H1 (cell line): ENCODE results near the gene MRPL52. TPM values are rescaled to one million over a fixed set of nuclear protein-coding genes. Genes with fewer than 3 reads are reported as not detected.

Experiments used
- CTCF ChIA-PET: fragments of 300-600 bp; sonication (Branson Sonifier 250); formaldehyde crosslinking; loops from one replicate; lab custom pipeline; 2021; ENCODE audit not compliant: partially characterized antibody; lab: Charles Lee
- POLR2A ChIA-PET: fragments of 300-600 bp; sonication (Branson Sonifier 250); formaldehyde crosslinking; loops from one replicate; lab custom pipeline; 2021; ENCODE audit warnings: inconsistent platforms; ENCODE audit not compliant: partially characterized antibody; lab: Charles Lee
- DNase-seq, 2 experiments: peaks; one replicate each; pipeline versions ENCODE4 v3.0.0 to v3.0.0-alpha.2; 2010 to 2022; ENCODE audit warnings: low spot score in 2 of 2, low read depth in 1 of 2, mixed read lengths in 1 of 2
- FAIRE-seq: peaks from 2 replicates; lab custom pipeline; 2011; peaks lifted over from hg19 to GRCh38; lab: Jason Lieb, UNC
- H2AFZ ChIP-seq: 2 replicates; pipeline ENCODE4 v1.8.1; 2012; ENCODE audit warnings: low read length, inconsistent platforms
- H2AK5ac ChIP-seq: 2 replicates; pipeline ENCODE4 v1.6.1; 2013; ENCODE audit warnings: low read depth, low read length
- H2BK120ac ChIP-seq: replicated peaks from 2 replicates; pipeline ENCODE3; 2013; ENCODE audit warnings: low read depth, low read length, inconsistent platforms
- H2BK12ac ChIP-seq: 2 replicates; pipeline ENCODE4 v1.6.1; 2013; ENCODE audit warnings: low read depth, low read length
- H2BK15ac ChIP-seq: 2 replicates; pipeline ENCODE4 v1.6.1; 2013; ENCODE audit warnings: low read length
- H2BK20ac ChIP-seq: 2 replicates; pipeline ENCODE4 v1.6.1; 2013; ENCODE audit warnings: low read length
- H2BK5ac ChIP-seq: 2 replicates; pipeline ENCODE4 v1.6.1; 2013; ENCODE audit warnings: low read depth, low read length
- H3K14ac ChIP-seq: 2 replicates; pipeline ENCODE4 v1.6.1; 2013; ENCODE audit warnings: inconsistent platforms; ENCODE audit not compliant: insufficient read length
- H3K18ac ChIP-seq: 2 replicates; pipeline ENCODE4 v1.6.1; 2013; ENCODE audit warnings: low read length; ENCODE audit errors: extremely low read depth
- H3K23ac ChIP-seq: 2 replicates; pipeline ENCODE4 v1.6.1; 2013; ENCODE audit warnings: inconsistent platforms; ENCODE audit not compliant: insufficient read length
- H3K23me2 ChIP-seq: 2 replicates; pipeline ENCODE4 v1.6.1; 2013; ENCODE audit warnings: low read depth, low read length
- H3K27ac ChIP-seq: 2 replicates; pipeline ENCODE4 v1.6.1; 2011; ENCODE audit warnings: low read depth, low read length, inconsistent platforms
- H3K27me3 ChIP-seq, 4 experiments: replicated peaks in 1 of 4; 1 replicate in 1 of 4; 2 replicates in 3 of 4; pipeline versions ENCODE4 v1.6.1 to v1.8.1; 2011 to 2013; ENCODE audit warnings: low read length in 3 of 4, mild to moderate bottlenecking in 3 of 4, inconsistent platforms in 2 of 4, mixed read lengths in 2 of 4, moderate library complexity in 1 of 4; ENCODE audit not compliant: control insufficient read depth in 3 of 4, insufficient read depth in 3 of 4; ENCODE audit errors: extremely low read depth in 1 of 4
- H3K36me3 ChIP-seq, 4 experiments: 2 replicates each; pipeline versions ENCODE4 v1.6.1 to v1.8.1; 2011 to 2013; ENCODE audit warnings: mild to moderate bottlenecking in 4 of 4, low read length in 3 of 4, moderate library complexity in 2 of 4, control low read depth in 1 of 4, inconsistent platforms in 1 of 4; ENCODE audit not compliant: insufficient read depth in 4 of 4, control insufficient read depth in 2 of 4
- H3K4ac ChIP-seq: replicated peaks from 2 replicates; pipeline ENCODE3; 2013; ENCODE audit warnings: low read length, low read depth, mixed read lengths, inconsistent platforms; ENCODE audit not compliant: insufficient read length
- H3K4me1 ChIP-seq, 4 experiments: replicated peaks in 1 of 4; 1 replicate in 1 of 4; 2 replicates in 3 of 4; pipeline versions ENCODE4 v1.6.1 to v1.8.1; 2011 to 2013; ENCODE audit warnings: low read length in 3 of 4, inconsistent platforms in 2 of 4, mixed read lengths in 1 of 4; ENCODE audit not compliant: insufficient read depth in 4 of 4, control insufficient read depth in 3 of 4
- H3K4me2 ChIP-seq, 2 experiments: 2 replicates each; pipeline versions ENCODE4 v1.6.1 to v1.8.1; 2011 to 2013; ENCODE audit warnings: low read depth in 2 of 2, low read length in 2 of 2, control low read depth in 1 of 2, inconsistent platforms in 1 of 2, mild to moderate bottlenecking in 1 of 2; ENCODE audit not compliant: insufficient read depth in 1 of 2
- H3K4me3 ChIP-seq, 4 experiments: fragments of 200-600, 300-600 bp in 1 of 4; sonication (generic), shearing (Covaris generic), sonication (Bioruptor Twin) in 1 of 4; 2 replicates each; pipeline versions ENCODE4 v1.5.1 to v1.8.1; 2011 to 2016; ENCODE audit warnings: low read length in 4 of 4, low read depth in 3 of 4, control low read depth in 2 of 4, inconsistent platforms in 2 of 4, mild to moderate bottlenecking in 2 of 4, mixed read lengths in 1 of 4, moderate library complexity in 1 of 4; ENCODE audit not compliant: insufficient read depth in 2 of 4; ENCODE audit errors: extremely low read depth in 1 of 4
- H3K56ac ChIP-seq: replicated peaks from 2 replicates; pipeline ENCODE3; 2013; ENCODE audit warnings: low read depth, mild to moderate bottlenecking, mixed read lengths, low read length, inconsistent platforms; ENCODE audit not compliant: insufficient read length
- H3K79me1 ChIP-seq: 2 replicates; pipeline ENCODE4 v1.6.1; 2013; ENCODE audit warnings: low read depth, low read length, control low read depth
- H3K79me2 ChIP-seq, 2 experiments: 2 replicates each; pipeline versions ENCODE4 v1.6.1 to v1.8.1; 2012 to 2013; ENCODE audit warnings: low read length in 2 of 2, mild to moderate bottlenecking in 2 of 2, inconsistent platforms in 1 of 2; ENCODE audit not compliant: insufficient read depth in 2 of 2, control insufficient read depth in 1 of 2
- H3K9ac ChIP-seq, 4 experiments: replicated peaks in 1 of 4; 1 replicate in 1 of 4; 2 replicates in 3 of 4; pipeline versions ENCODE4 v1.6.1 to v1.8.1; 2011 to 2013; ENCODE audit warnings: low read depth in 3 of 4, low read length in 3 of 4, control low read depth in 2 of 4, mild to moderate bottlenecking in 2 of 4, moderate library complexity in 2 of 4, inconsistent platforms in 1 of 4; ENCODE audit errors: extremely low read depth in 1 of 4
- H3K9me3 ChIP-seq, 2 experiments: 2 replicates each; pipeline versions ENCODE4 v1.6.1 to v1.8.1; 2012 to 2013; ENCODE audit warnings: mild to moderate bottlenecking in 2 of 2, moderate library complexity in 2 of 2, control low read depth in 1 of 2, inconsistent platforms in 1 of 2, low read depth in 1 of 2, low read length in 1 of 2, mixed read lengths in 1 of 2; ENCODE audit not compliant: insufficient read depth in 2 of 2
- H4K20me1 ChIP-seq, 2 experiments: replicated peaks in 1 of 2; 2 replicates each; pipeline versions ENCODE3 to v1.8.1; 2011 to 2013; ENCODE audit warnings: inconsistent platforms in 2 of 2, low read length in 2 of 2, mild to moderate bottlenecking in 1 of 2; ENCODE audit not compliant: insufficient read depth in 2 of 2, control insufficient read depth in 1 of 2
- H4K5ac ChIP-seq: 2 replicates; pipeline ENCODE4 v1.6.1; 2013; ENCODE audit warnings: low read length, low read depth, mixed read lengths, inconsistent platforms; ENCODE audit not compliant: insufficient read length
- H4K8ac ChIP-seq: 2 replicates; pipeline ENCODE4 v1.8.0; 2013; ENCODE audit warnings: mild to moderate bottlenecking, moderate library complexity, low read length, inconsistent platforms; ENCODE audit not compliant: insufficient read depth; ENCODE audit errors: extremely low read depth
- H4K91ac ChIP-seq: replicated peaks from 2 replicates; pipeline ENCODE3; 2013; ENCODE audit warnings: low read length, mixed read lengths, inconsistent platforms; ENCODE audit not compliant: insufficient read length
- ASH2L ChIP-seq: fragments of 200-600, 300-600 bp; sonication (generic); IDR thresholded peaks from one replicate; pipeline ENCODE4 v1.7.1; 2017; ENCODE audit warnings: low read length
- CHD2 ChIP-seq: IDR thresholded peaks from 2 replicates; pipeline ENCODE4 v1.6.1; 2012; ENCODE audit warnings: low read length, improper control_type of control experiment
- HDAC6 ChIP-seq: IDR thresholded peaks from one replicate; pipeline ENCODE4 v1.7.1; 2012; ENCODE audit warnings: low read depth, mild to moderate bottlenecking, inconsistent platforms, low read length, moderate library complexity
- POU5F1 ChIP-seq: IDR thresholded peaks from 2 replicates; pipeline ENCODE4 v1.6.1; 2011; ENCODE audit warnings: low read depth, mild to moderate bottlenecking, low read length, moderate library complexity
- RNF2 ChIP-seq: fragments of 200-900, 300-1000 bp; sonication (generic); IDR thresholded peaks from 2 replicates; pipeline ENCODE4 v1.7.1; 2016; ENCODE audit warnings: borderline replicate concordance, low read depth, mild to moderate bottlenecking, antibody characterized with exemption, low read length; ENCODE audit not compliant: poor library complexity, severe bottlenecking; ENCODE audit errors: missing control alignments
- SIN3A ChIP-seq, 2 experiments: IDR thresholded peaks in 1 of 2; conservative IDR thresholded peaks in 1 of 2; 2 replicates each; pipeline ENCODE4 v1.6.1; 2011 to 2012; ENCODE audit warnings: low read length in 2 of 2, improper control_type of control experiment in 1 of 2, low read depth in 1 of 2, mild to moderate bottlenecking in 1 of 2
- SIX5 ChIP-seq: IDR thresholded peaks from 2 replicates; pipeline ENCODE4 v1.6.1; 2011; ENCODE audit warnings: mild to moderate bottlenecking, low read depth, low read length
- TBP ChIP-seq: IDR thresholded peaks from 2 replicates; pipeline ENCODE4 v1.6.1; 2011; ENCODE audit warnings: low read depth, low read length, improper control_type of control experiment
- WGBS, 2 experiments: shearing (Covaris generic) in 1 of 2; methylation state at CpG; one replicate each; pipeline versions ENCODE4 v1.1.6 to v1.1.7; 2013 to 2015; ENCODE audit warnings: low lambda C conversion rate in 2 of 2, mixed read lengths in 2 of 2, inconsistent platforms in 1 of 2, low coverage in 1 of 2, missing lambda C conversion rate in 1 of 2; ENCODE audit not compliant: insufficient replicate concordance in 2 of 2, insufficient coverage in 1 of 2, insufficient read length in 1 of 2; ENCODE audit errors: extremely low coverage in 1 of 2, missing lambda C conversion rate in 1 of 2; 5-methylcytosine and 5-hydroxymethylcytosine counted together
- polyA plus RNA-seq, 7 experiments: library from polyadenylated mRNA; depleted of rRNA in 3 of 7; stranded (reverse) in 5 of 7; unstranded in 2 of 7; fragments of >200 nt in 5 of 7; fragments of 200-250 nt in 2 of 7; gene quantifications; 1 replicate in 5 of 7; 2 replicates in 1 of 7; 4 replicates in 1 of 7; pipeline versions ENCODE4 v1.2.1 to v1.2.3, GENCODE V29; 2011 to 2013; ENCODE audit warnings: missing spikeins in 2 of 7, mixed read lengths in 2 of 7
- total RNA-seq: library from RNA; stranded (reverse); fragmentation: NEBNext Ultra II Directional; extraction: Animal tissue kit (Norgen Biotek cat#: 25700); gene quantifications from 2 replicates; pipeline ENCODE4 v1.2.1, GENCODE V29; 2021
- TF ChIP-seq, protein P1 (sequence below): IDR thresholded peaks from 2 replicates; pipeline ENCODE4 v1.6.1; 2011; ENCODE audit warnings: low read depth, mild to moderate bottlenecking, low read length; ENCODE audit not compliant: insufficient read depth
- TF ChIP-seq, protein P2 (sequence below), 3 experiments: IDR thresholded peaks; 1 replicate in 2 of 3; 2 replicates in 1 of 3; pipeline versions ENCODE4 v1.5.1 to v1.6.1; 2011; ENCODE audit warnings: low read length in 3 of 3, mild to moderate bottlenecking in 3 of 3, inconsistent platforms in 2 of 3, low read depth in 1 of 3, moderate library complexity in 1 of 3; ENCODE audit not compliant: insufficient read depth in 1 of 3; ENCODE audit errors: control extremely low read depth in 1 of 3

Gene MRPL52
- total and polyA plus RNA-seq, 2 of the 8 experiments (the other 6 are each of a cell fraction or from before 2014, with no cell fraction given), result 70.5 to 176 TPM

DNA sequence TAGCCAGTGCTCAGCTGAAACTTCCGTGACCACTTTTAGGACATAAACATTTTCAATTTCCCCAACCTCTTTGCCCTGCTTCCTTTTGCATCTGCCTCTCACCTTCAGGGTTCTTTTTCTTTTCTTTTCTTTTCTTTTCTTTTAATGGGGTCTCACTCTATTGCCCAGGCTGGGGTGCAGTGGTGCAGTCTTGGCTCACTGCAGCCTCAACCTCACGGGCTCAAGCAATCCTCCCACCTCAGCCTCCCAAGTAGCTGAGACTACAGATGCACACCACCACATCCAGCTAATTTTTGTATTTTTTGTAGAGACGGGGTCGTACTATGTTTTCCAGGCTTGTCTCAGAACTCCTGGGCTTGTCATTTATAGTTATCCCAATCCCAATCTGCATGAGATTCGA, 37.2 kb downstream of the MRPL52 start:
- Histone ChIP-seq H3K4me2 (no peak overlapping the region), H3K4me1 (peaks cover 0 to 6% (median 4%) of the 10 kb centered on the region in 4 experiments; a peak in 3 of 7 replicates), H3K27ac (no peak overlapping the region), H3K14ac (no peak overlapping the region), H2AFZ (no peak overlapping the region), H3K56ac (no peak overlapping the region), H3K36me3 (no peaks in the 10 kb centered on the region), H3K18ac (no peak overlapping the region), H3K27me3 (no peaks in the 10 kb centered on the region), H2BK120ac (no peak overlapping the region)
- DNase-seq, result no peak
- TF ChIP-seq SIN3A (conservative IDR thresholded peaks at IDR 0.05 in 1 of 2, IDR thresholded peaks at IDR 0.05 in 1 of 2; ENCODE audit: low read depth in 1 of 2, low read length in 2 of 2), result no peak
- TF ChIP-seq RNF2, result no peak
- no peak for TF ChIP-seq CHD2
- no peak for TF ChIP-seq POU5F1
- TF ChIP-seq, protein P1, sequence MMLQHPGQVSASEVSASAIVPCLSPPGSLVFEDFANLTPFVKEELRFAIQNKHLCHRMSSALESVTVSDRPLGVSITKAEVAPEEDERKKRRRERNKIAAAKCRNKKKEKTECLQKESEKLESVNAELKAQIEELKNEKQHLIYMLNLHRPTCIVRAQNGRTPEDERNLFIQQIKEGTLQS, result no peak
- TF ChIP-seq ASH2L, result no peak
- no peak for TF ChIP-seq SIX5
- TF ChIP-seq TBP, result no peak
- TF ChIP-seq HDAC6, result no peak
- TF ChIP-seq, protein P2, sequence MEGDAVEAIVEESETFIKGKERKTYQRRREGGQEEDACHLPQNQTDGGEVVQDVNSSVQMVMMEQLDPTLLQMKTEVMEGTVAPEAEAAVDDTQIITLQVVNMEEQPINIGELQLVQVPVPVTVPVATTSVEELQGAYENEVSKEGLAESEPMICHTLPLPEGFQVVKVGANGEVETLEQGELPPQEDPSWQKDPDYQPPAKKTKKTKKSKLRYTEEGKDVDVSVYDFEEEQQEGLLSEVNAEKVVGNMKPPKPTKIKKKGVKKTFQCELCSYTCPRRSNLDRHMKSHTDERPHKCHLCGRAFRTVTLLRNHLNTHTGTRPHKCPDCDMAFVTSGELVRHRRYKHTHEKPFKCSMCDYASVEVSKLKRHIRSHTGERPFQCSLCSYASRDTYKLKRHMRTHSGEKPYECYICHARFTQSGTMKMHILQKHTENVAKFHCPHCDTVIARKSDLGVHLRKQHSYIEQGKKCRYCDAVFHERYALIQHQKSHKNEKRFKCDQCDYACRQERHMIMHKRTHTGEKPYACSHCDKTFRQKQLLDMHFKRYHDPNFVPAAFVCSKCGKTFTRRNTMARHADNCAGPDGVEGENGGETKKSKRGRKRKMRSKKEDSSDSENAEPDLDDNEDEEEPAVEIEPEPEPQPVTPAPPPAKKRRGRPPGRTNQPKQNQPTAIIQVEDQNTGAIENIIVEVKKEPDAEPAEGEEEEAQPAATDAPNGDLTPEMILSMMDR (IDR thresholded peaks at IDR 0.05; ENCODE audit: control extremely low read depth in 1 of 3, insufficient read depth in 1 of 3, low read depth in 1 of 3, low read length in 3 of 3), result no peak
- TF ChIP-seq, all 59 proteins: peak for 0
- Histone ChIP-seq H3K4ac (no peak overlapping the region), H3K23me2 (peaks cover 5% of the 10 kb centered on the region), H3K4me3 (no peak overlapping the region), H2BK20ac (no peak overlapping the region), H3K23ac (no peak overlapping the region), H3K9me3 (no peaks in the 10 kb centered on the region), H3K79me2 (no peaks in the 10 kb centered on the region), H3K79me1 (no peaks in the 10 kb centered on the region), H3K9ac (no peak overlapping the region), H2AK5ac (0 out of 2 replicates have a peak overlapping the region, but pooled peaks have one; percentile 70), H4K91ac (no peak overlapping the region), H4K8ac (no peak overlapping the region), H4K20me1 (no peaks in the 10 kb centered on the region), H2BK12ac (no peak overlapping the region), H2BK5ac (no peak overlapping the region), H4K5ac (no peak overlapping the region), H2BK15ac (no peak overlapping the region)
- no peak for FAIRE-seq
- ChIA-PET CTCF (interaction anchor here (0.7 to 56.0 kb wide), 8 partner anchors 13 to 280 kb away, joined by 3 to 1562 read pairs (median 4); partner anchors contain the start of genes MMP14, MRPL52 and SLC7A7), POLR2A (interaction anchor here (0.9 to 1.5 kb wide), 4 partner anchors 14 to 100 kb away, joined by 3 to 4 read pairs (median 4); partner anchors contain the start of gene OXA1L)
- 92% methylated on average over 5 of the region's 5 CpGs; no CpG with 5 or more reads in 1 of the 2 experiments for WGBS, 2 experiments
